Naive B cell (primary cell): ENCODE data around the gene SYTL3. TPM values are rescaled to one million over a fixed set of nuclear protein-coding genes. Genes with fewer than 3 reads are reported as not detected.
"Not testable (repeated sequence)": the region's sequence is repeated elsewhere in the genome, so short reads cannot be mapped to it uniquely, and the experiment has no call there.

Source experiments
- ATAC-seq, 2 donors: fragments of 150-1000 bp; cut with Tn5 transposase; 2 replicates each; pipeline ENCODE4 v1.10.0; 2021; ENCODE audit warnings: low read depth in 2 of 2, mild to moderate bottlenecking in 2 of 2, moderate library complexity in 2 of 2
- DNase-seq: peaks from one replicate; pipeline ENCODE4 v3.0.0; 2022
- H3K27ac Mint-ChIP-seq, 6 donors: one replicate each; pipeline ENCODE4 v1.8.0; 2020 to 2022; ENCODE audit warnings: mild to moderate bottlenecking in 6 of 6, mixed read lengths in 6 of 6, moderate library complexity in 5 of 6, inconsistent platforms in 2 of 6
- H3K27me3 Mint-ChIP-seq, 3 donors: one replicate each; pipeline ENCODE4 v1.8.0; 2021 to 2022; ENCODE audit warnings: mixed read lengths in 3 of 3, mild to moderate bottlenecking in 1 of 3
- H3K36me3 Mint-ChIP-seq, 2 donors: one replicate each; pipeline ENCODE4 v1.8.0; 2020 to 2022; ENCODE audit warnings: mixed read lengths in 2 of 2, inconsistent platforms in 1 of 2, mild to moderate bottlenecking in 1 of 2
- H3K4me1 Mint-ChIP-seq, 3 donors: one replicate each; pipeline ENCODE4 v1.8.0; 2020 to 2022; ENCODE audit warnings: mixed read lengths in 3 of 3, inconsistent platforms in 1 of 3, mild to moderate bottlenecking in 1 of 3, moderate library complexity in 1 of 3
- H3K4me3 Mint-ChIP-seq, 8 donors: one replicate each; pipeline ENCODE4 v1.8.0; 2020 to 2022; ENCODE audit warnings: mild to moderate bottlenecking in 8 of 8, mixed read lengths in 8 of 8, moderate library complexity in 8 of 8, inconsistent platforms in 2 of 8
- H3K9me3 Mint-ChIP-seq, 7 donors: one replicate each; pipeline ENCODE4 v1.8.0; 2020 to 2022; ENCODE audit warnings: mixed read lengths in 7 of 7, mild to moderate bottlenecking in 5 of 7, inconsistent platforms in 2 of 7, moderate library complexity in 1 of 7
- polyA plus RNA-seq, 6 donors: library from polyadenylated mRNA; unstranded; fragments of 300-500 nt; fragmentation: Illumina TruSeq; gene quantifications; one replicate each; pipeline ENCODE4 v1.2.3, GENCODE V29; 2021; ENCODE audit warnings: low read depth in 6 of 6

The SYTL3 gene
- polyA plus RNA-seq = under 1 TPM in 4 of 6 donors, not detected in 2; 0.12 to 0.71 (median 0.31) TPM

DNA sequence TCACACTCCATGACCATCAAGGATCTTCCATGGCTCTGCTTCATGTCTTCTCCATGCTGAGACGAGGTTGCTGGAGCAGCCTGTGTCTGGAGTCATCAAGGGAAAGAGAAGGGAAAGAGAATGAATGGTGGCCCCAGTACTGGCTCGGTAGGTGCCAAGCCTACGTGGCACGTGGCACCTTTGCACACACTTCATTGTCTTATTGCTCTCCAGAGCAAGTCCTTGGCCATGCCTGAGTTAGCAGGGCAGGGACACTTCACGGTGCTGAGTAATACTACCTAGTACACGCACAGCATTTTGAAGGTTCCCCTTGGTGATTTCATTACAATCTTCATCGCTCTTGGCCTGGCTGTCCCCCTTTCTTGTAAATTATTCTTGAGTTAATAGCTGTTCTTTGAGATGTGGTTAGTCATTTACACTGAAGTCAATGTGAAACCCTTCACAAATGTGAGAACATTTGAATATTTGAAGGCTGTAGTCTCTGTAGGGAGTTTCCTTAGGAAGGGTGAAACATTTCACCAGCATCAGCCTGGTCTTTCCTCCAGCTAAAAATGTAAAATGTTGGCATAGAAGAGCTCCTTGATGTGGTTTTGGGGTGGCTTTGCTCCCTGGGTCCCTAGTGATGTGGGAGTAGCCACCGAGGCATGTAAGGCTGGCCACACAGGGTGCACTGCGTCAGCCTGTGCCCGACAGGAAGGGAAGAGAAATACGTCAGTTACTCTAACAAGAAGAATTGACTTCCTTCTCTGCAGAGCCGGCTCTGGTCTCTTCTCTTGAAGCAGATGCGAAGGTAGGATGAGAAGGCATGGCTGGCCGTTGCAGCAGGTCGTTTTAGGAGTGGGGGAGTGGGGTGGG, at the start of gene SYTL3:
TSS of gene SYTL3 (plus strand) at position 766 of the 855 bp plus-strand sequence. CDS start 13,215 bp downstream, outside the sequence.
- peak within 1 kb of the TSS; percentile 49 to 83 (median 68) for H3K4me3 Mint-ChIP-seq
- no peaks in the 10 kb centered on the region for H3K36me3 Mint-ChIP-seq
- DNase-seq (peak; percentile 44), ATAC-seq (peak; percentile 72 to 76)
- peaks cover 8 to 10% (median 10%) of the 10 kb centered on the region in 3 donors for H3K27me3 Mint-ChIP-seq
- H3K9me3 Mint-ChIP-seq = peaks cover 0 to 2% (median 0%) of the 10 kb centered on the region in 7 donors
- H3K27ac Mint-ChIP-seq = peak within 1 kb of the TSS; percentile 86 to 97 (median 92)
- H3K4me1 Mint-ChIP-seq = peaks cover 22 to 34% (median 33%) of the 10 kb centered on the region in 3 donors

DNA sequence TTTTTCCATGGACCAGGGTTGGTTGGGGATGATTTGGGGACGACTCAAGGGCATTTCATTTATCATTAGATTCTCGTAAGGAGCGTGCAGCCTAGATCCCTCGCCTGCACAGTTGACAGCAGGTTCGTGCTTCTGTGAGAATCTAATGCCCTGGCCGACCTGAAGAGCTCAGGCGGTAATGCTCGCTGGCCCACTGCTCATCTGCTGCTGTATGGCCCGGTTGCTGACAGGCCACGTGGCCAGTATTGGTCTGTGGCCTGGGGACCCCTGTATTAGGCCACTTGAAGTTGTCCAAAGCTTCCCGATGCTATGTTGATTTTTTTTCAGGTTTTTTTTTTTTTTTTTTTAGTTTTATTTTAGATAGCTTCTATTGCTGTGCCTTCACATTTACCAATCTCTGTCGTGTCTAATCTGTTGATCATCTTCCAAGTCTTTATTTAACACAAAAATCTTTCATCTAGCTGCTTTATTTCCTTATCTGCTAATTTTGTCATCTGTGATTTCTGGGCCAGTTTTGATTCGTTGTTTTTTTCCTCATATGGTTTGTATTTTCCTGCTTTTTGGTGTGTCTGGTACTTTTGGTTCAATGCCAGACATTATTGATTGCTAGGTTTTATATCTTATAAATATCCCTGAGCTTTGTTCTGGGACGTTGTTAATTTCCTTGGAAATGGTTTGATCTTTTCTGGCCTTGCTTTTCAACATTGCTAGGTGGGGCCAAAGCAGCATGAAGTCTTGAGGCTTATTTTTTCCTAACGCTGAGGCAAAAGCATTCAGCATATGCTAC, 46.4 kb upstream of the SYTL3 start:
- Mint-ChIP-seq H3K4me1 (peaks cover 0 to 5% (median 3%) of the 10 kb centered on the region in 3 donors), H3K4me3 (no peak overlapping the region), H3K36me3 (peaks cover 2 to 27% of the 10 kb centered on the region in 2 donors), H3K27ac (peak overlapping the region in 1 of 6 donors; percentile 17), H3K9me3 (no peaks in the 10 kb centered on the region), H3K27me3 (no peaks in the 10 kb centered on the region)
- ATAC-seq (no peak), DNase-seq (no peak)

DNA sequence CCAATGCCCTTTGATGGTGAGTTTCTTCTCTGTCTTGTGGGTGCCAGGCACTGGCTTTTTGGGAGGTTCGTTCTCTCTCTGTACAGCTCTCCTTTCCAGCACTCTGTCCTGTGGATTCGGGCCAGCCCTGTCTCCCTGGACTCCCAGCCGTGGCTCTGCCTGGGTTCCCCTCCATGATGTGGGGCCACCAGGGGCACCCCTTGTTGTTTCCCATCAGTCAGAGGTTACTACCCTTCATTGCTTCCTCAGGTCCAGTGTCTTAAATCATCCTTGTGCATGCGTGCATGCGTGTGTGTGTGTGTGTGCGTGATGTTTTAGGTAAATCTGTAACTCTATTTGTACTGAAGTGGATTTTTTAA, 45.8 kb upstream of the SYTL3 start:
- Mint-ChIP-seq H3K27ac (peak overlapping the region in 1 of 6 donors; percentile 17), H3K4me1 (peaks cover 0 to 5% (median 3%) of the 10 kb centered on the region in 3 donors), H3K4me3 (no peak overlapping the region), H3K9me3 (no peaks in the 10 kb centered on the region), H3K36me3 (peaks cover 4 to 27% of the 10 kb centered on the region in 2 donors), H3K27me3 (no peaks in the 10 kb centered on the region)
- ATAC-seq (no peak), DNase-seq (no peak)

DNA sequence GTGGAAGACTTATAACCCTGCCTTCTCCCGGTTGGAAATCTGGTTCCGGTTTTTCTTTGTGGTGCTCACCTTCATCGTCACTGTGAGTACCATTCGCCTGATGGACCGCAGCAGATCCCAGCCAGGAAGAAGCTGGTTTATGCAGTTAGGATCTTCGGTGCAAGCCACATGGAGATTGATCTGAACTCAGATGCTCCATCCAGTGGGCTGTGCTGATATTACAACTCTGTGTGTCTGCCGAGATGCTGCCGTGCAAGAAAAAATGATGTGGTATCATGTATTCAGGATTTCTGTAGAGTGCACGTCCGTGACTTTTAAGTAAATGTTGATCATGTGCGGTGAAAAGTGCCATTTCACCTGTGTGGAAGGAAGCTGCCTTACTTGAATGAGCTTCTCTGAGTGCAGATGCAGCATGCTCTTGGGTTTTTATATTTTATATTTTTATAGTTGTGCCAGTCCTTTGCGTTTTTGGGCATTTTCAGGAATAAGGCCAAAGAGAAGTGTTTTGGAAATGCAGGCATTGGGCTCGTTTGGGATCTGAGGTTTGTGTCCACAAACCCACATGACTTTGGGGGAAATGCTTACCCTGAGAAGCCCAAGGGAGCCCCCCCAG, 44.5 kb upstream of the SYTL3 start:
- ATAC-seq = peak in 1 of 2 donors; percentile 43
- no peaks in the 10 kb centered on the region for H3K27me3 Mint-ChIP-seq
- H3K9me3 Mint-ChIP-seq = no peaks in the 10 kb centered on the region
- H3K36me3 Mint-ChIP-seq = peaks cover 4 to 20% of the 10 kb centered on the region in 2 donors
- H3K4me1 Mint-ChIP-seq = peaks cover 0 to 5% (median 3%) of the 10 kb centered on the region in 3 donors
- no peak overlapping the region for H3K4me3 Mint-ChIP-seq
- DNase-seq = peak; percentile 38
- H3K27ac Mint-ChIP-seq = no peak overlapping the region

GRCh38 chr6:158606011-158606410, 43.8 kb upstream of the SYTL3 start:
- DNase-seq, H3K27ac Mint-ChIP-seq, H3K4me3 Mint-ChIP-seq, H3K27me3 Mint-ChIP-seq, ATAC-seq, H3K4me1 Mint-ChIP-seq, H3K9me3 Mint-ChIP-seq: not testable (repeated sequence)
- peaks cover 4 to 20% of the 10 kb centered on the region in 2 donors for H3K36me3 Mint-ChIP-seq

GRCh38 chr6:158606935-158607334, 42.9 kb upstream of the SYTL3 start:
- H3K9me3 Mint-ChIP-seq = no peaks in the 10 kb centered on the region
- ATAC-seq = no peak
- H3K4me1 Mint-ChIP-seq = peaks cover 0 to 5% (median 3%) of the 10 kb centered on the region in 3 donors
- DNase-seq = no peak
- H3K27me3 Mint-ChIP-seq = no peaks in the 10 kb centered on the region
- peaks cover 4 to 20% of the 10 kb centered on the region in 2 donors for H3K36me3 Mint-ChIP-seq
- no peak overlapping the region for H3K4me3 Mint-ChIP-seq
- H3K27ac Mint-ChIP-seq = peak overlapping the region in 1 of 6 donors; percentile 28

- no peak for DNase-seq
These were observed 42.3 kb upstream of the SYTL3 start for GRCh38 chr6:158607411-158608170.

GRCh38 chr6:158608221-158608620, 41.6 kb upstream of the SYTL3 start:
- DNase-seq (no peak), ATAC-seq (no peak)
- peaks cover 4 to 13% of the 10 kb centered on the region in 2 donors for H3K36me3 Mint-ChIP-seq
- H3K4me1 Mint-ChIP-seq = peaks cover 0 to 5% (median 3%) of the 10 kb centered on the region in 3 donors
- H3K9me3 Mint-ChIP-seq = no peaks in the 10 kb centered on the region
- H3K27ac Mint-ChIP-seq = no peak overlapping the region
- H3K27me3 Mint-ChIP-seq = no peaks in the 10 kb centered on the region
- no peak overlapping the region for H3K4me3 Mint-ChIP-seq

More at GRCh38 chr6:158607411-158608170, 42.3 kb upstream of the SYTL3 start:
- ATAC-seq = no peak
- no peak overlapping the region for H3K27ac Mint-ChIP-seq
- H3K9me3 Mint-ChIP-seq = no peaks in the 10 kb centered on the region
- peaks cover 0 to 5% (median 3%) of the 10 kb centered on the region in 3 donors for H3K4me1 Mint-ChIP-seq
- no peak overlapping the region for H3K4me3 Mint-ChIP-seq
- H3K36me3 Mint-ChIP-seq = peaks cover 4 to 19% of the 10 kb centered on the region in 2 donors
- no peaks in the 10 kb centered on the region for H3K27me3 Mint-ChIP-seq

- H3K36me3 Mint-ChIP-seq = peaks cover 5 to 6% of the 10 kb centered on the region in 2 donors
- no peak overlapping the region for H3K4me3 Mint-ChIP-seq
- ATAC-seq (no peak), DNase-seq (no peak)
- no peaks in the 10 kb centered on the region for H3K4me1 Mint-ChIP-seq
- no peaks in the 10 kb centered on the region for H3K27me3 Mint-ChIP-seq
- H3K27ac Mint-ChIP-seq = no peak overlapping the region
- peaks cover 0 to 3% (median 0%) of the 10 kb centered on the region in 7 donors for H3K9me3 Mint-ChIP-seq
These were observed 40.2 kb upstream of the SYTL3 start for GRCh38 chr6:158609455-158610155.

GRCh38 chr6:158610319-158610968, 39.4 kb upstream of the SYTL3 start:
- H3K27ac Mint-ChIP-seq = no peak overlapping the region
- DNase-seq (no peak), ATAC-seq (no peak)
- no peak overlapping the region for H3K4me3 Mint-ChIP-seq
- H3K9me3 Mint-ChIP-seq = peaks cover 0 to 10% (median 4%) of the 10 kb centered on the region in 7 donors
- H3K36me3 Mint-ChIP-seq = peaks cover 3 to 14% of the 10 kb centered on the region in 2 donors
- H3K27me3 Mint-ChIP-seq = no peaks in the 10 kb centered on the region
- H3K4me1 Mint-ChIP-seq = no peaks in the 10 kb centered on the region

DNA sequence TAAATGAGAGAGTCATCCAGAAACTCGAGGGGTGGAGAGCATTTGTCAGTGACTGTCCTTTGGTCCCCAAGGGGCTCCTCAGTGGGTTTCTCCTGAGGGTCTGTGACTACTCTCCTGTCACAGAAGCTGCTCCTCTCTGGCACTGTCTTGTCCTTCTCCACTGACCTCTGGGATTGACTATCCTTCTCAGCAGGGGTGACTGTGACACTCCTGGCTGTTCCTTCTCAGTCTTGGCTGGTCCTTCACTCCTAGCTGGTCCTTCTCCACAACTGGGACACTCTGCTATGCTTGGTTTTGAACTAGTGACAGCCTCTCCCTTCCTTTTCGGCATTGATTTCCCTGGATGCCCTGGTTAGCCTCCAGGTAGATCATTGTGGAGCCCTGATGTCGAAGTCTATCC, 38.8 kb upstream of the SYTL3 start:
- no peaks in the 10 kb centered on the region for H3K27me3 Mint-ChIP-seq
- DNase-seq (no peak), ATAC-seq (no peak)
- H3K27ac Mint-ChIP-seq = peak overlapping the region in 1 of 6 donors; percentile 37
- H3K36me3 Mint-ChIP-seq = peaks cover 0 to 14% of the 10 kb centered on the region in 2 donors
- no peaks in the 10 kb centered on the region for H3K4me1 Mint-ChIP-seq
- no peak overlapping the region for H3K4me3 Mint-ChIP-seq
- H3K9me3 Mint-ChIP-seq = peaks cover 0 to 10% (median 4%) of the 10 kb centered on the region in 7 donors
